HG03135 (cell line): ENCODE results near the gene SCD.
"Not testable (repeated sequence)": the region's sequence is repeated elsewhere in the genome, so short reads cannot be mapped to it uniquely, and the experiment has no call there.

Experiments
- ATAC-seq: cut with Tn5 transposase; IDR thresholded peaks from one replicate; pipeline ENCODE4 v1.9.1; 2021; ENCODE audit warnings: mild to moderate bottlenecking, moderate library complexity; ENCODE audit not compliant: unreplicated experiment

The SCD gene

GRCh38 chr10:100359529-100360150, 12.6 kb downstream of the SCD start:
- ATAC-seq = no peak

GRCh38 chr10:100360234-100360633, 13.2 kb downstream of the SCD start:
- ATAC-seq = no peak

GRCh38 chr10:100362570-100363496, 15.8 kb downstream of the SCD start:
- no peak for ATAC-seq

- no peak for ATAC-seq
Observed at GRCh38 chr10:100364175-100364574, 17.1 kb downstream of the SCD start.

- ATAC-seq = no peak
Observed at GRCh38 chr10:100364735-100365391, 17.8 kb downstream of the SCD start.

- no peak for ATAC-seq
Observed at GRCh38 chr10:100368721-100369120, 21.7 kb downstream of the SCD start.

- ATAC-seq = no peak
Observed at GRCh38 chr10:100370714-100371481, 23.9 kb downstream of the SCD start.

GRCh38 chr10:100371482-100372027, 24.5 kb downstream of the SCD start:
- no peak for ATAC-seq

- no peak for ATAC-seq
Observed at GRCh38 chr10:100372415-100373297, 25.6 kb downstream of the SCD start.

- peak; percentile 94 for ATAC-seq
Observed at GRCh38 chr10:100373298-100374199, 26.5 kb downstream of the SCD start.

- ATAC-seq = no peak
Observed at GRCh38 chr10:100374200-100374655, 27.2 kb downstream of the SCD start.

GRCh38 chr10:100374677-100375353, 27.8 kb downstream of the SCD start:
- not testable (repeated sequence) for ATAC-seq

GRCh38 chr10:100376656-100377055, 29.6 kb downstream of the SCD start:
- not testable (repeated sequence) for ATAC-seq

GRCh38 chr10:100377830-100378229, 30.8 kb downstream of the SCD start:
- no peak for ATAC-seq

- no peak for ATAC-seq
Observed at GRCh38 chr10:100380400-100380799, 33.4 kb downstream of the SCD start.

- ATAC-seq = no peak
Observed at GRCh38 chr10:100382553-100382952, 35.5 kb downstream of the SCD start.

GRCh38 chr10:100383251-100383650, 36.2 kb downstream of the SCD start:
- ATAC-seq = no peak
